DMS 273 treated with DMSO at 0.1 percent for 48 hours (cell line): Measurements from ENCODE around the gene SYNDIG1.
A peak's percentile ranks its signal among the peaks of the same experiment; 100 is the strongest.

Source experiments
- DNase-seq: peaks from one replicate; lab custom pipeline; 2025; lab: John Stamatoyannopoulos, UW

The SYNDIG1 gene

DNA sequence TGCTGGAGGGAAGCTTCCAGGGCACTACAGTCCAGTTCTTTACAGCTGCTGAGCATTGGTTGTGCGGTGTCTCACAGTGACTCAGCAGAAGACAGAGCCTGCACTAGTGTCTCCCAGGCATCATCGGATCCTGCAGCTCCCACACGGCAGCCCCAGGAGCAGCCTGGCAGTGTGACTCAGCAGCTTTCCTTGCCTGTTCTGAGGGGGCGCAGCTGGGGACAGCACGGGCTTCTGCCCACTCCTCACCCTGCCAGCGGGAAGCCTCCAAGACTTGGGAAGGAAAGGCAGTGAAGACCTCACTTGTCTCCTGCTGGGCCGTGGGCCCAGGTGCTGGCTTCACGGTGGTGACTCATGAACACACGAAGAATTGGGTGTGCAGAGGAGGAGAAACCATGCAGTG, 165.4 kb downstream of the SYNDIG1 start:
- no peak for DNase-seq

DNA sequence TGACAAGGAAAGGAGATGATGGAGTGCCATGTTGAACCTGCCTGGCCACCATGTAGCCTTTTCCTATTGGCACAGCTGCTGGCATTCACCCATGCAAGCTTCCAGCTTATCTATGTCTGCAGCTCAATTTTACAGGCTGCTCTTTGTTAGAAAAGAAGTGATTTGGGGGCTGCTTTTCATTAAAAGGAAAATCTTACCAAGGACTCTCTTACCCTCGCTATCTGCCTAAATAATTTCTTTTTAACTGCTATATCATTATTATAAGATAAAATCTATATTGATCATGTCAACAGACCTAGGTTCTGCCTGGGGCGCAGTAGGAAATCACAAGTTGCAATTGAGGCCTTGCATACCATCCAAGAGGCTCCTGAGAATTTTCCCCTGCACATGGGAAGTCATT, 167.2 kb downstream of the SYNDIG1 start:
- DNase-seq = no peak

DNA sequence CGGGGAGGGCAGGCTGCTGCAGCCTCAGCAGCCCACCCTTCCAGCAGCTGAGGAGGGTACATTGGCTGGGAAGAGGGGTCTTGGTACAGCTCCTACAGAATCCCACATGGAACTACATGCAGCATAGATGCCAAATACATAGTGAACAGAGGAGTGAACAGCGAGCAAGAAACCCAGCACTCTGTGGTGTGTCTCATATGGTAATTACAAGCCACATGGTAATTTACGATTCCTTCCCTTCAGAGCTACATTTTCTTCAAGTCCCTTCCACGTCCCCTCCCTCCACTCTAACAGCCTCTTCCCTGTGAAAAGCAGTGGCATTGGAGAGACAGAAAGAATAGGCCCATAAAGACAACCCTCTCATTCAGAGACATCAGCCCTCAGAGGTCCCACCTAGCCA, 167.7 kb downstream of the SYNDIG1 start:
- no peak for DNase-seq

DNA sequence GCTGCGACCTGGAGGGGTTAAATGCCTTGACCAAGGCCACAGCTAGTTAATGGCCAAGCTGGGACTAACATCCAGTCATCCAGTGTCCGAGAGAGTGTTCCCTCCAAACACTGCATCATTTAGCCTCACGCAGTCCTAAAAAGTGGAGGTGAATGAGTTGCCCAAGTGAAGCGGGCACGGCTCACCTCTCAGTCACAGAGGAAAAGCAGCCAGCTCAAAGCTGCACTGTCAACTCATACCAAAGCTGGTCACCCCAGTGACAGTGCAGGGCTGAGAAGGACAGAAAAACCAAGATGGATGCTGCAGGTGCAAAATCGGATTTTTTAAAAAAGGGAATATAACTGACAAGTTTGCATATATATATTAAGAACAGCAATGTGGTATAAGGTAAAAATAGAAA, 168.5 kb downstream of the SYNDIG1 start:
- no peak for DNase-seq

DNA sequence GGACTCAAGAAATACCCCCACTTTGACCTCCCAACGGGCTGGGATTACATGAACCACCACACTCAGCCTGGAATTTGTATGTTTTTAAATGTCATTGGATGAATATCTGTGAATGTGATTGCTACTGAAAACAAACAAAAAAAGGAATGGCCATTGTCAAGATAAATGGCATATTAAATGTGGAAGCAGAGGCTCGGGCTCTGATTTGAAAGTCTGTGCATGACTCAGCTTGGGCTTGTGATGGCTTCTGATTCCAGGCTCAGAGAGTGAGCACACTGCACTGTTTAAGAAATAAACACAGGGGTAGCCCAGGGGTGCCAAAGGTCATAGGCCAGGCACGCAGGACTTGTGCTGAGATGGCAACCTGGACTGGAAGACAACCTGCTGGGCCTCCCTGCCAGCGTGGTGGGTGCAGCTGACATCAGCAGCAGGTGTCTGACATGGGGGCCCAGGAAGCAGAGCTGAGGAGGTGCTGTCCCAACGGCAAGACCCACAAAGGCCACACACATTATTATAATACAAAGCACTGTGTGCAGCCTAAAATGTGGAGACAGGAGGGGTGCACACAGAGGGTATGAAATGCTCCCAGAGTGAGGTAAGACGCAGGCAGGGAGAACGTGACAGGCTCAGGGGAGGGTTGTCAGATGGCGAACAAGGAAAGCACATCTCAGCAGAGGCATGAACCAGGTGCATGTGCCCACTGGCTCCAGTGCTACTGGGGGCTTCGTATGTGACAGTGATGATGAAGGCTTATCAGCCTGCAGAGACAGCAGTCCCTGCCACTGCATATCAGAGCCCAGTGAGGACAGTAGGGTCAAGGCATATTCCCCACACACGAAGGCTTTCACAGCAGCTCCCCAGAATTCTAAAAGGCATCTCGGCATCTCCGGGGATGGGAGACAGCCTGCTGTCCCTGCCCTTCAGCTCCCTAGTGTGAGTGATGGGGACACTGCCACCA, 169.4 kb downstream of the SYNDIG1 start:
- no peak for DNase-seq

DNA sequence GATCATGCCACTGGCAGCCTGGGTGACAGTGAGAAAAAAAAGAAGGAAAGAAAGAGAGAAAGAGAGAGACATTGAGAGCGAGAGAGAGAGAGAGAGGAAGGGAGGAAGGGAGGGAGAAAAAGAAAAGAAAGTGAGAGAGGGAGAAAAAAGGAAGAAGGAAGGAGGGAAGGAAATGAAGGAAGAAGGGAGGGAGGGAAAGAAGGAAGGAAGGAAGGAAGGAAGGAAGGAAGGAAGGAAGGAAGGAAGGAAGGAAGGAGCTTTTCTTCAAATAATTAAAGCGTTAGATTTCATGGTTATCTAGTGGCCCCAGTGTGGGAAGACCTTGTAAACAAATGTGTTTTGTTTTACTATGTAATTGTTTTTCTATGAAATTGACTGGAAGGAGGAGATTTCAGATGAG, 170.8 kb downstream of the SYNDIG1 start:
- DNase-seq = no peak

DNA sequence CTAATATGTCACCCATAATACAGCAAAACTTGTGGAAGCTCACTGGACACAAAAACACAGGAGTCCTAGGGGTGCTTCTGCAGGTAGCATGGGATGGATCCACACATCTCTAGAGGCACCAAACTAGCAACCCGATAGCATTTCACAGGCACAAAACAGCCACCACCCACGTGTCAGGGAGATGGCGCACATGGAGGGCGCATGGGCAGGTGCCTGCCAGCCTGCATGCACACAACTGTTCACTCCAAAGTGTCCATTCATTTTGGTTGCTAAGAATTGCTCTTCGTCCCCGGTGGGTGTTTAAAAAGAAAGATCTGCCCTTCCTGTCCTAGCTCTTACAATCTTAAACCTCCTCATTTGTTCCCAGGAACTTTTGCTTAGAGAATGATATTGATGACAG, 171.3 kb downstream of the SYNDIG1 start:
- DNase-seq = no peak

DNA sequence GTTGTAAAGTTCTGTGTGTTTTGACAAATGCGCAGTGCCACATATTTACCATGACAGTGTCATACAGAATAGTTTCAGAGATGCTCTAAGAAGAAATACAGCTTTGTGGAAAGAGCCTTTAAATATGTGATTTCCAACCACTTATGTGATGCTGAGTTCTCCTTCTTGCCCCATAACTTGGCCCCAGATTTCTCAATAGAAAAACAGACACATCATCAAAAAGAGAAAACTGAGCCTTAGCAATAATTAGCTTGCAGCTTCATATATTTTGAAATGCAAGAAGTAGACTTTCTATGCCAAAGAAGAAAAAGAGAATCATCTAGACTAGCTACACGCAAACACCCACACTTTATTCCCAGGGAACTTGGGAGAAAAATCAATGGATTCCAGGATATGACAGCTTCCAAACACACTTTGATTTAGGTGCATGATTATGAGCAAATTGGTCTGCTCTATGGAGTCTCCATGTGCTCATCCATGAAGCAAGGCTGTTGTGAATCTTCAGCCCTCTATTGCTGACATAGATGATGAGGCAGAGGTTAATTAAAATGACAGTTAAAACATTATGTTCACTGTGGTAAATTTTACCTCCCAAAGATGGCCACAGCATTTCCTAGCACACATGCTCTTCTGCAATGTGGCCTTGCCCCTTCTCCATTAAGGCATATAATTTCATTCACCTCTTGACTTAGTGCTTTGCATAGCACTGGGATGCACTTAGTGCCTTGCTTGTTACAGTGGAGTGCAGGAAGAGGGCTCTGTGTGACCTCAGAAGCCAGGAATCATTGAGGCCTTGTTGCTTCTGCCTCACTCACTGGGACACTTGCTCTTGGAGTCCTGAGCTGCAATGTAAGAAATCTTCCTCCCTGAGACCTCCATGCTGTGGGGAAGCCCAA, 174.6 kb downstream of the SYNDIG1 start:
- no peak for DNase-seq

DNA sequence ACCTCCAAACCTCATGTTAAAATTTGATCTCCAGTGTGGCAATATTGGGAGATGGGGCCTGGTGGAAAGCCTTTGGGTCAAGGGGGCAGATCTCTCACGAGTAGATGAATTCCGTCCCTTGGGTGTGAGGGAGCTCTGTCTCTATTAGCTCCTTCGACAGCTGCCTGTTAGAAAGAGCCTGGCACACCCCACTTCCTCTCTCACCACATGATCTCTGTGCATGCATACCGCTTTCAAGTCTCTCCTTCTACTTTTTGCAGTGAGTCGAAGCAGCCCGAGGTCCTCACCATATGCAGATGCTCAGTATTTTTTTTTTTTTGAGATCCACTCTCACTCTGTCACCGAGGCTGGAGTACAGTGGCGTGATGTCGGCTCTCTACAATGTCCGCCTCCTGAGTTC, 176.9 kb downstream of the SYNDIG1 start:
- DNase-seq = no peak

DNA sequence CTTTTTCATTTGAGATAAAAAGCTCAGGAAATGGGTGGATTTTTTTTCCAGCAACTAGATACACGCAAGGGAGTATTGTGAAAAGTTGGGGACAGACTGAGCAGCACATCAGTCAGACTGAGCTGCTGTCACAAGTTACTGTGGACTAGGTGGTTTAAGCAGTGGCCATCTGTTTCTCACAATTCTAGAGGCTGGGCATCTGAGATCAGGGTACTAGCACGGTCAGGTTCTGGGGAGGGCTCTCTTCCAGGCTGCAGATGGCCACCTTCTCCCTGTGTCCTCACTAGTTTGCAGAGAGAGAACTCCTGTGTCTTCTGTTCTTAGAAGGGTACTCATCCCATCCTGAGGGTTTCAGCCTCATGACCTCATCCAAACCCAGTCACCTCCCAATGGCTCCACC, 178.3 kb downstream of the SYNDIG1 start:
- DNase-seq = peak; percentile 42

DNA sequence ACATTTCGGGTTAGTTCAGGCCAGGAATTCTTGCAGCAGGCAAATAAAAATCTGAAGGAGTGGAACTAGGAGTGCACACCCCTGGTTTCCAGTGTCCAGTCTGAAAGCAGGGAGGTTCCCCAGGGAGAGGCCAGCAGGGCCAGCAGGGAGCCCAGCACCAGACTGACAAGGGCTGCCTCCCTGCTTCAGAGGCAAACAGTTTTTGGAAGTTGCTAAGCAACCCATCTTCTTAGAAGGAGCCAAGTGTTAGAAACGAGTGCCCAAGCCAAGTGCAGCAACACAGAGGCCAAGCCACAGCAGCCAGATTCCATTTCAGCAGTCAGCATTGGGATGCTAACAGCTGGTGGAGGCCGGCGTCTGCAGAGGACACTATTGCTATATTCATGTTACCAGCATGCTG, 179.1 kb downstream of the SYNDIG1 start:
- peak; percentile 13 for DNase-seq

DNA sequence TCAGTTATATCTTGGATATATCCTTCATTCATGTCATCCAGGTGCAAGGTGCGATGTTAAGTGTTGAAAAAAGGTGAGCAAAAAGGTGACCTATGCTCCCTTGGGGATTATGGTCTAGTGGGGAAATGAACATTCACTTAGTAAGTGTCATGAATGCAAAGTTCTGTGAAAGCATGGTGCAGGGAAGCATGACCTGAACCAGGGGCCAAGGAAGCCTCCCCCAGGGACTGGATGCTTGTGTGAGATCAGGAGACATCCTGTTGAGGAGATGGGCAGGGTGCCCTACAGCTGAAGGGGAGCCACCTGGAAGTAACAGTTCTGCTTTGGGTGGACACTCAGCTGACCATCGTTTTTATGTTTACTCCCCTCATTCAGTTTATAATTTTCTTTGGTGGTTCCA, 179.5 kb downstream of the SYNDIG1 start:
- no peak for DNase-seq

DNA sequence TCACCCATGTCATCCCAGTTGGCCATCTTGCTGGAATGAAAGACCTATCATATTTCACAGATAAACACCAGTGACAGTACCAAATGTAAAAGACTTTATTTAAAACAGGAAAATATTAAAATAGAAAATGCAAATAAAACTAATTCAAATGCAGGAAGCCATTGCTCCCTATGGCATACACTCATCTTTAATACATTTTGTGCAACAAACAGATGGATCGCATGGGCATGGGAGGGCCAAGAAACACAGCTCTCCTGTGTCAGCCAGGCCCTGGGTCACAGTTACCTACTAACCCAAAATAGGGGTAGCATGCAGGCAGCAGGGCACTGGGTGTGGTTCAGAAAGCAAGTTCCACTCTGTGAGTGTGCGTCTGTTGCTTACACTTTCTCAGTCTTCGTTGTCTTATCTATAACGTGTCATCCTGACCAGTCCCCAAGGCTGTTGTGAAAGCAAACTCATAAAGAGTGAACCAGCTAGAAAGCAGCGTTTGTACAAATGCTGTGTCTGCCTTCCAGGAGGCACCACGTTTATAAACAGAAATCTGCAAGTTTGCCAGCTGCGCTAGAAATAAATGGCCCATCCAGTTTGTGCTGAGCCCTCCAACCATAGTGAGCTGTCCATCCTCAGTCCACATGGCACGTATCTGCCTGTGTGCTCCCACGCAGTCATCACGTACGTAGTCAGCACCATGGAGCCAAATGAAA, 180.5 kb downstream of the SYNDIG1 start:
- no peak for DNase-seq

DNA sequence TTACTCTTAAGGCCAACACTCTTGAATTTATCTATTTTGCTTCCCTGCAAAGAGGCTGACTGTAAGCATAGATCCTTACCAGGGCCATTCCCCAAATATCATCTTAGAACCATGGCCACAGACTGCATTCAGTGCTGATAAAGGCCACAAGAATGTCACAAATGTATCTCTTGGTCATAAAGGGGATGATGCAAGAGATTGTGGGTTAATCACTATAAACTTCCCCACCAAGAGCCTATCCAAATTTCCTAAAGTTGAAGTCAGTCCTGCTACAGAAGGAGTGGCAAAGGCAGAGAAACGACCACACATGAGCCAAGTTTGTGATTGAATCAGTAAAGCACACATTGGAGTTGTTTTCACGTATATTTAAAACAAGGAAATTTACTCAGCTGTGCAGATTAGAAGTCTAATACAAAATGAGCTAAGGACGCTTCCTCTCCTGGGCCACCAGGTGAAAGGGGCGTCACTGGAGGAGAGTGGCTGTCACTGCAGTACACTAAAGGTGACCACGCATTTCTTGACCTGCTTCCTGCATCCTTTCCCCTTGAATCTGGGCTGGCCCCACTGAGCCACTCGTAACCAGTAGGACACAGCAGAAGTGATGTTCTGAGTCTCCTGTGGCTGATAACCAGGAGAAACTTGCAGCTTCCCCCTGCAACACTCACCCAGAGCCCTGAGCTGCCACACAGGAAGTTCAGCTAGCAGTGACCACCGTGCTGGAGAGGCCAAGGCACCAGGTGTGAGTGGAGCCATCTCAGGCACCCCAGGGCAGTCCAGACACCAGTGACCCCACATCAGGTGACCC, 181.9 kb downstream of the SYNDIG1 start:
- no peak for DNase-seq

DNA sequence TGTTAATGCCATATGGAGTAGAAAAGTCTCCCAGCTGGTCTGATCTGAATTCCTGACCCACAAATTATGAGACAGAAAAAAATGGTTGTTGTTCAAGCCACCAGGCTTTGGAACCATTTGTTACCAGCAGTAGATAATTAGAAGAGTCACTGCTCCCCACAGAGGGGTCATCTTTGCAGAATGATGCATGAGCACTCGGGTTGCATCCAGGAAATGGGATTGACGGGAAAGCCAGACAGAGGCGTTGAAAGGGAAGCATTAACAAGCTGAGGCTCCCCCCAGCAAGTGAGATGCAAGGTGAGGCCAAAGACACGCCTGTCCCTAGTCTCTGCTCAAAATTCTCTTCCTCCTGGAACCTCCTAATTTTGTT, 182.5 kb downstream of the SYNDIG1 start:
- DNase-seq = no peak

DNA sequence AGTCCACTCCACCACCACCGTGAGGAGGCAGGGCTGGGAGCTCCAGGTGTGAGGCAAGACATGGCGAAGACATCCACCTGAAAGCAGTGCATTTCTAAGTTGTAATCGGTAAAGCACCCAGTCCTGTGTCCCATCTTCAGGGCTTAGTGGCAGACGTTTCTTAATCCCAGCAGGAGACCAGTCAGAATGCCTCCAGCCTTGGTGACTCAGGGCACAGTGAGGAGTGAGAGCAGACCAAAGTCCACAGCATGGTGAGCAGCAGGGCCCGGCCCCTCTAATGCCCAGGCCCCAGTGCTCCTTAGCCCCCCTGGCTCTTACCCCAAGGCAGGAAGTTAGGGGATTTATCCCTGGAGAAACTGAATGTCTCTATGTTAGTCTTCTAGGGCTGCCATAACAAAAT, 183.9 kb downstream of the SYNDIG1 start:
- no peak for DNase-seq

DNA sequence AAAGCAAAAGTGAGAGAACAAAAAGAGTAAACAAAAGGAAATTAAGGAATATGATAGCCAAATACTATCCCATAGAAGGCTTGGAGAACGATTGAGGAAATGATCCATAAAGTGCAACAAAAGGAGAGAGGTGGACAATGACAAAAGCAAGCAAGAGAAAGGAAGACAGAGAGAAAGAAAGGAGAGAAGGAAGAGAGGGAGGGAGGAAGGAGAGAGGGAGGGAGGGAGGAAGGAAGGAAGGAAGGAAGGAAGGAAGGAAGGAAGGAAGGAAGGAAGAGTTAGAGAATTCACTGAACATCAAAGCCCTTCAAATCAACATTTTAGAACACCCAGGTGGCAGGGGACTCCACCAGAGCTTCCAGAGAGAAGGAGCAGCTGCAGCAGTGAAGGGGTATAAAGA, 185.0 kb downstream of the SYNDIG1 start:
- no peak for DNase-seq

DNA sequence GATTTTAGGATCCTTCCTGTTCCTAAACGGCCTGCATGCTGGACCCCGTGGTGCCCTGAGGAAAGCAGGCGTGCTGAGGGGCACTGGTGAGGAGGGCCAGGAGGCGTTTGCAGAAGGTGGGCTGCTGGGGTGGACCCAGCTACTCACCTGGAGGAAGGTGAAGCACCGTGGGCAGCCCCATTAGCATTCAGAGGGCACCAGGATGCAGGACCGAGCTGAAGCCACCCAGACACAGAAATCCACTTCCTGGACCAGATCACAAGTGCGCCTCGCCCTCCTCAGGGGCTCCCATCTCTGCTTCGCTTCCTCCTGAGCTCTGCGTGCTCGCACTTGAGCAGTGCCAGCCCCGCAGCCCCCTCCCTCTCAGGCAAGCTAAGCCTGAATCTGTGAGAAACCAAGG, 187.0 kb downstream of the SYNDIG1 start:
- DNase-seq = no peak

DNA sequence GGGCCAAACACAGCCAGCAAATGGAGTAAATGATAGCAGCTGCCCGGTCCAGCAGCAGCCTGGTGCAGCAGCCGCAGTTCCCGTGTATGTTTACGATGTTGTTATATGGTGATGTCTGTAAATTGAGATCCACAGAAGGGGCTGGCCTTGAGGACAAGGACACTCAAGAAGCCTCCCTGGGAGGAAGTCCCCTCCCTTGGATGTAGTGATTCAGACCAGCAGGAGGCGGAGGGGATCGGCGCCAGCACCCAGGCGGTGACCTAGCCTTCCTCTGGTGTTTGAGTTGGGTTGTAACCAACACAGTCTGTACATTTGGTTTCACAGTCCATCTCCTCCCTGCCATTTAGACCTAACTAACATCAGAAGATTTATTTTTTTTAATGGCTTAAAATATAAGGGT, 187.8 kb downstream of the SYNDIG1 start:
- DNase-seq = no peak

DNA sequence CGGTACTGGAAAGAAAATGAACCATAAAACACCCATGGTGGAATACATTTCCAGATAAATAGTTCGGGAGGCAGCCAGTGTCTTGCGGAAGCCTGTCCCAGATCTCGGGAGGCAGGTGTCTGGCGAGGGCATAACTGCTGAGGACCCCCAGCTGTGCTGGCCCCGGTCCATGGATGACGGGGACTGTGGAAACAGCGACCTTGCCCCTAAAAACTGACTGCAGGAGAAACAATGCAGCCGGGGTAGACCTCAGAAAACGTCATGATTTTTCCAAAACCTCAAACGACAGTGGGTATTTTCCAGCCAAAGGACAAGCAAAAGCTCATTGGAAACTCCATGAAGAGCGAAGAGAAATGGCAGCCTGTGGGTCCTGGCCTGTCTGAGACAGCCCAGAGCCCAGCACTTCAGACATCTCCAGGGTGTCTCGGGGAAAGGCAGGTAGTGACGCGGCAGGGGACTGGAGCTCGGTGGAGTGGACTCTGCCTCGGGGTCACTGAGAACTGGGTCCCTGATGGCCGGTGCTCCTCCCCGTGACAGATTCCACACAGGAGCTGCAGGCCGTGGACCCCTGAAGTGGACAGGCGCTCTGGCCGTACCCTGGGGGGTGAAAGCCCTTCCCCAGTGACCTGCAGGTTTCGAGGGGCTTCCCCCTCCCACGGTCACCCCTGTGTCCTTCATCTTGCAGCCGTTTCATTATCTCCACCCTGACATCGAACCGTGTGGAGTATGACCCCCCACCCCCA, 188.6 kb downstream of the SYNDIG1 start:
- DNase-seq = no peak
